ENCODE results near the gene ZNF76.

Gene ZNF76

DNA sequence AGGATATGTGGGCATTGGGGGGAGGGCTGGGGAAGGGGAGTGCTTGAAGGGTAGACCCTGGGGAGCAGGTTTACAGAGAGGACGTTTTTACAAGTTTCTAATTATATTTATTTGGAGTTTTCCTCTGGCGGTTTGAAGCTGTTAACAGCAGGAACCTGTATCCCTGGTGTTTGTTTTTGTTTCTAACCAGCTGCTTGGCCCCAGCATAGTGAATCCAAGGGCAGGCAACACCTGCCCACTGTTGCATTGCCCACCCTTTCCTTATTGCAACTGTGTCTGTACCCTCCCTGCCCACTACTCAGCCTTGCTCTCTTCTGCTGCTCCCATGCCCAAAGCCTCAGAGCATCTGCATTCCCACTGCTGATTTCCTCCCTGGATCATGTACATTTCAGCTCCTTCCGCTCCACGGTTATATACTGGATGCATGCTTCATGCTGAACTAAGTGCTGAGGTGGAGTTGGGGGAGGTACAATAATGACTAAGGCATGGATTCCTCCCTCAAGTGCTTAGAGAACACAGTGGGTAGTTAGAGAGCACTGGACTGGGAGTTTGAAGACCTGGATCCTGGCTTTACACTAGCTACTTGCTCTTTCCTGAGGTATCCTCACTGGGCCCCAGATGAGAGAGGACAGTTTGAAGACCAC, 39.7 kb upstream of the ZNF76 start:
- Histone ChIP-seq H3K27me3 (ENCODE audit: insufficient read depth, low read length) (peaks cover 58% of the 10 kb centered on the region), H3K4me3 (ENCODE audit: low read length) (no peak overlapping the region), H3K9ac (ENCODE audit: low read depth, low read length) (no peak overlapping the region), H3K9me3 (ENCODE audit: insufficient read depth, low read depth, low read length) (no peaks in the 10 kb centered on the region), H3K4me1 (ENCODE audit: insufficient read depth, low read length) (peaks cover 38% of the 10 kb centered on the region), H3K27ac (ENCODE audit: low read depth, low read length) (no peak overlapping the region), H3K36me3 (ENCODE audit: insufficient read depth, low read length) (no peaks in the 10 kb centered on the region)
- WGBS = 83% methylated on average over 4 of the region's 4 CpGs

DNA sequence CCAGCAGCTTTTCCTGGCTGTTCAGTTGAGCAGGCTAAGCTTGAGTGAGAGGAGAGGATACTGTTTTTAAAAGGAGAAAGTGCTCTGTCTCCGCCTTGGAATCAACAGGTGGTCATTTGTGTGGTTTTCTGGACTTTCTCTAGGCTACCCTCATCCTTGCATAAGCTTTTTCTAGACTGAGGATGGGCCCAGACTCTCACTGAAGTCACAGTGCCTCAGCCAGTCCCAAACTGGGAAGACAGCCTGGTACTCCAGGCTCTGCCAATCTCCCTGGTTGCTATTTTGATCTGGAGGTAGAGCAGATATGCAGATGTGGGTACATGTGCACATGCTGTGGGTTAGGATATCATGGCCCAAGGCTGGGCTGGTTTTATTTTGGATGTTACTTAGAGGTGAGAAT, 38.8 kb upstream of the ZNF76 start:
- Histone ChIP-seq H3K9ac (ENCODE audit: low read depth, low read length) (no peak overlapping the region), H3K27me3 (ENCODE audit: insufficient read depth, low read length) (peaks cover 49% of the 10 kb centered on the region), H3K27ac (ENCODE audit: low read depth, low read length) (no peak overlapping the region), H3K4me3 (ENCODE audit: low read length) (no peak overlapping the region), H3K36me3 (ENCODE audit: insufficient read depth, low read length) (no peaks in the 10 kb centered on the region), H3K4me1 (ENCODE audit: insufficient read depth, low read length) (peaks cover 29% of the 10 kb centered on the region), H3K9me3 (ENCODE audit: insufficient read depth, low read depth, low read length) (no peaks in the 10 kb centered on the region)
- no CpG with 5 or more reads among the region's 1 CpG for WGBS

GRCh38 chr6:35223396-35223795, 36.1 kb upstream of the ZNF76 start:
- no peak overlapping the region for H3K9ac ChIP-seq (ENCODE audit: low read depth, low read length)
- H3K27me3 ChIP-seq (ENCODE audit: insufficient read depth, low read length) = peaks cover 29% of the 10 kb centered on the region
- 85% methylated on average over 2 of the region's 2 CpGs for WGBS
- peaks cover 8% of the 10 kb centered on the region; the same call in 1 of the 2 replicates for H3K4me1 ChIP-seq (ENCODE audit: insufficient read depth, low read length)
- H3K27ac ChIP-seq (ENCODE audit: low read depth, low read length) = no peak overlapping the region
- H3K36me3 ChIP-seq (ENCODE audit: insufficient read depth, low read length) = no peaks in the 10 kb centered on the region
- no peaks in the 10 kb centered on the region for H3K9me3 ChIP-seq (ENCODE audit: insufficient read depth, low read depth, low read length)
- no peak overlapping the region for H3K4me3 ChIP-seq (ENCODE audit: low read length)

- 94% methylated on average over 4 of the region's 4 CpGs for WGBS
- no peak overlapping the region for H3K4me3 ChIP-seq (ENCODE audit: low read length)
- no peak overlapping the region for H3K9ac ChIP-seq (ENCODE audit: low read depth, low read length)
- no peaks in the 10 kb centered on the region for H3K36me3 ChIP-seq (ENCODE audit: insufficient read depth, low read length)
- no peak overlapping the region for H3K27ac ChIP-seq (ENCODE audit: low read depth, low read length)
- peaks cover 4% of the 10 kb centered on the region; the same call in 1 of the 2 replicates for H3K4me1 ChIP-seq (ENCODE audit: insufficient read depth, low read length)
- no peaks in the 10 kb centered on the region for H3K9me3 ChIP-seq (ENCODE audit: insufficient read depth, low read depth, low read length)
- H3K27me3 ChIP-seq (ENCODE audit: insufficient read depth, low read length) = peaks cover 18% of the 10 kb centered on the region; the same call in 1 of the 2 replicates
Observed at GRCh38 chr6:35224720-35225119, 34.8 kb upstream of the ZNF76 start.

GRCh38 chr6:35228481-35228880, 31.1 kb upstream of the ZNF76 start:
- WGBS = 96% methylated on average over 6 of the region's 6 CpGs
- no peaks in the 10 kb centered on the region for H3K9me3 ChIP-seq (ENCODE audit: insufficient read depth, low read depth, low read length)
- H3K4me1 ChIP-seq (ENCODE audit: insufficient read depth, low read length) = no peaks in the 10 kb centered on the region
- peaks cover 3% of the 10 kb centered on the region; the same call in 1 of the 2 replicates for H3K36me3 ChIP-seq (ENCODE audit: insufficient read depth, low read length)
- no peak overlapping the region for H3K9ac ChIP-seq (ENCODE audit: low read depth, low read length)
- no peak overlapping the region for H3K4me3 ChIP-seq (ENCODE audit: low read length)
- H3K27me3 ChIP-seq (ENCODE audit: insufficient read depth, low read length) = no peaks in the 10 kb centered on the region; the same call in 1 of the 2 replicates
- H3K27ac ChIP-seq (ENCODE audit: low read depth, low read length) = no peak overlapping the region

- no peak overlapping the region for H3K27ac ChIP-seq (ENCODE audit: low read depth, low read length)
- no peaks in the 10 kb centered on the region for H3K9me3 ChIP-seq (ENCODE audit: insufficient read depth, low read depth, low read length)
- no peaks in the 10 kb centered on the region for H3K4me1 ChIP-seq (ENCODE audit: insufficient read depth, low read length)
- peaks cover 5% of the 10 kb centered on the region; the same call in 1 of the 2 replicates for H3K36me3 ChIP-seq (ENCODE audit: insufficient read depth, low read length)
- 95% methylated on average over 3 of the region's 5 CpGs for WGBS
- no peaks in the 10 kb centered on the region; the same call in 1 of the 2 replicates for H3K27me3 ChIP-seq (ENCODE audit: insufficient read depth, low read length)
- H3K9ac ChIP-seq (ENCODE audit: low read depth, low read length) = no peak overlapping the region
- H3K4me3 ChIP-seq (ENCODE audit: low read length) = no peak overlapping the region
Observed at GRCh38 chr6:35229304-35229703, 30.2 kb upstream of the ZNF76 start.

GRCh38 chr6:35230498-35230897, 29.0 kb upstream of the ZNF76 start:
- H3K9ac ChIP-seq (ENCODE audit: low read depth, low read length) = no peak overlapping the region
- 95% methylated on average over 1 of the region's 1 CpG for WGBS
- H3K4me3 ChIP-seq (ENCODE audit: low read length) = no peak overlapping the region
- no peaks in the 10 kb centered on the region; the same call in 1 of the 2 replicates for H3K27me3 ChIP-seq (ENCODE audit: insufficient read depth, low read length)
- peaks cover 8% of the 10 kb centered on the region; the same call in 1 of the 2 replicates for H3K9me3 ChIP-seq (ENCODE audit: insufficient read depth, low read depth, low read length)
- H3K27ac ChIP-seq (ENCODE audit: low read depth, low read length) = no peak overlapping the region
- H3K36me3 ChIP-seq (ENCODE audit: insufficient read depth, low read length) = peaks cover 12% of the 10 kb centered on the region; the same call in 1 of the 2 replicates
- no peaks in the 10 kb centered on the region for H3K4me1 ChIP-seq (ENCODE audit: insufficient read depth, low read length)

- no peaks in the 10 kb centered on the region; the same call in 1 of the 2 replicates for H3K27me3 ChIP-seq (ENCODE audit: insufficient read depth, low read length)
- WGBS = 100% methylated on average over 1 of the region's 1 CpG
- no peak overlapping the region for H3K27ac ChIP-seq (ENCODE audit: low read depth, low read length)
- peaks cover 12% of the 10 kb centered on the region; the same call in 1 of the 2 replicates for H3K36me3 ChIP-seq (ENCODE audit: insufficient read depth, low read length)
- no peak overlapping the region for H3K4me3 ChIP-seq (ENCODE audit: low read length)
- H3K9me3 ChIP-seq (ENCODE audit: insufficient read depth, low read depth, low read length) = peaks cover 8% of the 10 kb centered on the region; the same call in 1 of the 2 replicates
- H3K4me1 ChIP-seq (ENCODE audit: insufficient read depth, low read length) = no peaks in the 10 kb centered on the region
- no peak overlapping the region for H3K9ac ChIP-seq (ENCODE audit: low read depth, low read length)
Observed at GRCh38 chr6:35230950-35231349, 28.6 kb upstream of the ZNF76 start.

DNA sequence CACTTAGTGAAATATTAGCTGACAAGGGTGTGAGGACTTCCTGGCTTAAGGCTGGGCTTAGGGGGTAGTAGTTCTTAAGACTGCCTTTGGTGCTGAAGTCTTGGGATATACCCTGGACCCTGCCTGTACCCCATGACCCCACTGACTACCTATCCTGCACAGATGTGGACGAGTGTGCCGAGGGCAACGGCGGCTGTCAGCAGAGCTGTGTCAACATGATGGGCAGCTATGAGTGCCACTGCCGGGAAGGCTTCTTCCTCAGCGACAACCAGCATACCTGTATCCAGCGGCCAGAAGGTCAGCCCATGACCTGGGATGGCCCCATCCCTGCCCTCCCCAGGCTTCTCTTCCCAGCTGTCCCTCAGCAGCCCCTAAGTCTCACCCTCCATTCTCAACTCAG, 28.0 kb upstream of the ZNF76 start:
- Histone ChIP-seq H3K9ac (ENCODE audit: low read depth, low read length) (no peak overlapping the region), H3K27ac (ENCODE audit: low read depth, low read length) (no peak overlapping the region), H3K27me3 (ENCODE audit: insufficient read depth, low read length) (peaks cover under 1% of the 10 kb centered on the region; the same call in 1 of the 2 replicates), H3K9me3 (ENCODE audit: insufficient read depth, low read depth, low read length) (peaks cover 8% of the 10 kb centered on the region; the same call in 1 of the 2 replicates), H3K4me3 (ENCODE audit: low read length) (no peak overlapping the region), H3K4me1 (ENCODE audit: insufficient read depth, low read length) (peaks cover under 1% of the 10 kb centered on the region; the same call in 1 of the 2 replicates), H3K36me3 (ENCODE audit: insufficient read depth, low read length) (peaks cover 12% of the 10 kb centered on the region; the same call in 1 of the 2 replicates)
- WGBS = 97% methylated on average over 7 of the region's 7 CpGs

DNA sequence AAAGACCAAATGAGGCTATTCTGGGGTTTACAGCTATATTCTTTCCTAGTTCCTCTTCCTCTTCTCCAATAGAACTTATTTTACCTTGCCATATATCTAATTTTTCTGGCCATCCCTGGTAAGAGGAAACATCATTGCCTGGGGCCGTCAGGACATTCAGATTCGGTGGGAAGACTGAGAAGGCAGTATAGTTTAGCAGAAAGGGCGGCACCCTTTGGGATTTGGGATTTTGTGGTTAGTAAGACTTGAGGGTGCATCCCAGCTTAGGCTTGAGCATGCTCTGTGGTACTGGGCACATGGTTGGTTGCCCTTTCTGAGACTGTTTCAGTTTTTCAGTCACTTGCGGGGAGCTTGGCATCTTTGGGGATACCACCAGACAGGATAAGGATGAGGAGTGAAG, 24.6 kb upstream of the ZNF76 start:
- H3K27ac ChIP-seq (ENCODE audit: low read depth, low read length) = no peak overlapping the region
- H3K36me3 ChIP-seq (ENCODE audit: insufficient read depth, low read length) = peaks cover 13% of the 10 kb centered on the region; the same call in 1 of the 2 replicates
- no peak overlapping the region for H3K9ac ChIP-seq (ENCODE audit: low read depth, low read length)
- WGBS = 72% methylated on average over 4 of the region's 4 CpGs
- peaks cover 8% of the 10 kb centered on the region; the same call in 1 of the 2 replicates for H3K9me3 ChIP-seq (ENCODE audit: insufficient read depth, low read depth, low read length)
- peaks cover 27% of the 10 kb centered on the region for H3K4me1 ChIP-seq (ENCODE audit: insufficient read depth, low read length)
- H3K4me3 ChIP-seq (ENCODE audit: low read length) = no peak overlapping the region
- H3K27me3 ChIP-seq (ENCODE audit: insufficient read depth, low read length) = peaks cover 28% of the 10 kb centered on the region

DNA sequence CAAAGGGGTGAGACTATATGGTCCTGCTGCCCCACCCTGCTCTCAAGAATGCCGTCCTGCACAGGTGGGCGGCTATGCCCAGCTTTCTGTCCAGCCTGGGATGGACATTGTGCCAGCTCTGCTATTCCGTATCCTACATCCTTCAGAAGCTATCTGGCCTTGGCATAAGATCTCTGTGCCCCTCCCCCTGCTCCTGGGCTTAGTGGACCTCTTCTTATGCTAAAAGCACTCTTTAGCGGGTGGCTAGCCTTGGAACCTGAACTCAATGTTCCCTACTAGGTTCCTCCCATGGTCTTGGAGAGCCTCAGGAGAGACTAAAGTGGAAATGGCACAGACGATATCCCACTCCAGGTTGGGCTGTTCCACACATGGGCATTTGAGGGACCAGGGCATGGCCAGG, 23.3 kb upstream of the ZNF76 start:
- Histone ChIP-seq H3K27me3 (ENCODE audit: insufficient read depth, low read length) (peaks cover 36% of the 10 kb centered on the region), H3K4me3 (ENCODE audit: low read length) (no peak overlapping the region), H3K36me3 (ENCODE audit: insufficient read depth, low read length) (peaks cover 16% of the 10 kb centered on the region; the same call in 1 of the 2 replicates), H3K27ac (ENCODE audit: low read depth, low read length) (no peak overlapping the region), H3K9ac (ENCODE audit: low read depth, low read length) (no peak overlapping the region), H3K4me1 (ENCODE audit: insufficient read depth, low read length) (peaks cover 31% of the 10 kb centered on the region), H3K9me3 (ENCODE audit: insufficient read depth, low read depth, low read length) (peaks cover 8% of the 10 kb centered on the region; the same call in 1 of the 2 replicates)
- 84% methylated on average over 5 of the region's 5 CpGs for WGBS
